ENCODE results near the gene KDM4B. TPM values are rescaled to one million over a fixed set of nuclear protein-coding genes. Genes with fewer than 3 reads are reported as not detected.

KDM4B gene
- polyA plus RNA-seq, 1 of the 3 experiments (the other 2 are of a cell fraction), result 12.2 TPM

GRCh38 chr19:5091018-5091683 is 122.2 kb downstream of the KDM4B start (continued):
- TF ChIP-seq ZBTB33 (IDR thresholded peaks at IDR 0.05; ENCODE audit: borderline replicate concordance, low read depth) (no peak), CHD2 (IDR thresholded peaks at IDR 0.05; ENCODE audit: low read length, partially characterized antibody) (no peak)

- POLR2A ChIA-PET, result interaction anchor here (1.1 kb wide), 1 partner anchor 11 kb away, joined by 4 read pairs; no protein-coding TSS in a partner anchor
- no peak overlapping the region for H2AFZ ChIP-seq (ENCODE audit: low read depth)
- no peaks in the 10 kb centered on the region for H4K20me1 ChIP-seq (ENCODE audit: insufficient read depth)
- no peaks in the 10 kb centered on the region for H3K9me2 ChIP-seq
- H3K79me2 ChIP-seq (ENCODE audit: insufficient read depth), result no peaks in the 10 kb centered on the region
- no peaks in the 10 kb centered on the region for H3F3A ChIP-seq (replicated peaks; ENCODE audit: insufficient read depth)
- DNase-seq, result no peak
- no peak overlapping the region for H3K9ac ChIP-seq
- no peaks in the 10 kb centered on the region for H3K27me3 ChIP-seq (ENCODE audit: insufficient read depth)
- H3K27ac ChIP-seq (ENCODE audit: low read depth in 2 of 2, low read length in 1 of 2), result peak overlapping the region in 1 of 2 experiments; percentile 95; a peak in 2 of 4 replicates
- H3K9me3 ChIP-seq, result no peaks in the 10 kb centered on the region
- H3K4me1 ChIP-seq (ENCODE audit: control insufficient read depth in 1 of 2, insufficient read depth in 2 of 2, low read depth in 1 of 2, low read length in 1 of 2), result peaks cover 12 to 73% of the 10 kb centered on the region in 2 experiments; a peak in 2 of 4 replicates
- WGBS (ENCODE audit: low lambda C conversion rate), result 85% methylated on average over 22 of the region's 28 CpGs
- H3K36me3 ChIP-seq (replicated peaks in 1 of 2; ENCODE audit: control insufficient read depth in 1 of 2, insufficient read depth in 2 of 2, low read length in 1 of 2), result peaks cover 0 to 26% of the 10 kb centered on the region in 2 experiments
- H3K4me3 ChIP-seq (ENCODE audit: low read depth in 2 of 2, low read length in 1 of 2), result no peak overlapping the region; a peak in 1 of 4 replicates
- no peak overlapping the region for H3K4me2 ChIP-seq
- CTCF ChIA-PET, result interaction anchor here (0.5 to 1.5 kb wide), 5 partner anchors 11 to 254 kb away, joined by 3 to 5 read pairs (median 5); no protein-coding TSS in a partner anchor
- TF ChIP-seq RAD21 (IDR thresholded peaks at IDR 0.05; ENCODE audit: low read length), result no peak
- TF ChIP-seq SMC3 (IDR thresholded peaks at IDR 0.05; ENCODE audit: low read depth, low read length), result no peak
- no peak for TF ChIP-seq MAX (IDR thresholded peaks at IDR 0.05; ENCODE audit: low read depth)
- TF ChIP-seq RFX5 (IDR thresholded peaks at IDR 0.05; ENCODE audit: low read length), result no peak
- TF ChIP-seq FOXJ3 (CRISPR knock-in tag; IDR thresholded peaks at IDR 0.05), result no peak
- TF ChIP-seq REST (IDR thresholded peaks at IDR 0.05; ENCODE audit: low read depth, low read length), result no peak
- TF ChIP-seq TEAD4 (IDR thresholded peaks at IDR 0.05; ENCODE audit: borderline replicate concordance, insufficient read depth), result no peak
- TF ChIP-seq POLR2AphosphoS5 (IDR thresholded peaks at IDR 0.05; ENCODE audit: low read depth, low read length), result no peak
- no peak for TF ChIP-seq IRF3 (IDR thresholded peaks at IDR 0.05; ENCODE audit: low read depth, low read length)
- no peak for TF ChIP-seq RCOR1 (IDR thresholded peaks at IDR 0.05; ENCODE audit: low read length)
- no peak for TF ChIP-seq TCF12 (IDR thresholded peaks at IDR 0.05)
- no peak for TF ChIP-seq EP300 (IDR thresholded peaks at IDR 0.05; ENCODE audit: borderline replicate concordance in 1 of 2, low read depth in 1 of 2, low read length in 1 of 2)
- no peak for TF ChIP-seq USF1 (IDR thresholded peaks at IDR 0.05; ENCODE audit: borderline replicate concordance, low read depth)
- no peak for TF ChIP-seq CTCF (IDR thresholded peaks at IDR 0.05)
- no peak for TF ChIP-seq USF2 (IDR thresholded peaks at IDR 0.05; ENCODE audit: borderline replicate concordance, low read depth, low read length)
These were observed 123.0 kb downstream of the KDM4B start for GRCh38 chr19:5091684-5092480.
